GM12891 (cell line): Measurements from ENCODE around the gene FGD5.

Experiments
- POLR2A ChIP-seq: IDR thresholded peaks from 2 replicates; pipeline ENCODE4 v1.6.1; 2011; ENCODE audit warnings: low read depth, low read length, control low read depth
- TAF1 ChIP-seq: IDR thresholded peaks from 2 replicates; pipeline ENCODE4 v1.6.1; 2011; ENCODE audit warnings: low read depth, low read length, control low read depth

GRCh38 chr3:14921811-14922705, 103.3 kb downstream of the FGD5 start:
- no peak for TF ChIP-seq TAF1
- TF ChIP-seq POLR2A = no peak
